Activated CD4-positive, alpha-beta T cell treated with anti-CD3 and anti-CD28 coated beads, Interleukin-2, amount 10 ng/mL, durations not matched to agents 7 days and 5 days (primary cell): Measurements from ENCODE around the gene CHRDL1. TPM values are rescaled to one million over a fixed set of nuclear protein-coding genes. Genes with fewer than 3 reads are reported as not detected.

Experiments
- CTCF ChIA-PET: fragments of 350-600 bp; sonication (Branson Sonifier 250); formaldehyde crosslinking; loops from one replicate; lab custom pipeline; 2021; ENCODE audit warnings: antibody characterized with exemption; lab: Charles Lee
- POLR2A ChIA-PET: fragments of 350-600 bp; sonication (Branson Sonifier 250); formaldehyde crosslinking; loops from one replicate; lab custom pipeline; 2021; ENCODE audit warnings: antibody characterized with exemption; lab: Charles Lee
- DNase-seq: peaks from one replicate; pipeline ENCODE4 v3.0.0-alpha.2; 2020
- H3K27ac Mint-ChIP-seq: one replicate; pipeline ENCODE4 v1.8.0; 2021; ENCODE audit warnings: mild to moderate bottlenecking, moderate library complexity, mixed read lengths
- H3K27me3 Mint-ChIP-seq: one replicate; pipeline ENCODE4 v1.8.0; 2021; ENCODE audit warnings: mixed read lengths
- H3K36me3 Mint-ChIP-seq: one replicate; pipeline ENCODE4 v1.8.0; 2021; ENCODE audit warnings: low read depth, mixed read lengths
- H3K4me1 Mint-ChIP-seq: one replicate; pipeline ENCODE4 v1.8.0; 2021; ENCODE audit warnings: mixed read lengths
- H3K4me3 Mint-ChIP-seq: one replicate; pipeline ENCODE4 v1.8.0; 2021; ENCODE audit warnings: mild to moderate bottlenecking, moderate library complexity, mixed read lengths
- H3K9me3 Mint-ChIP-seq: one replicate; pipeline ENCODE4 v1.8.0; 2021; ENCODE audit warnings: mixed read lengths
- total RNA-seq, 2 experiments: library from RNA; stranded (reverse); gene quantifications; one replicate each; pipeline ENCODE4 v1.2.3, GENCODE V29; 2021

CHRDL1 gene
- total RNA-seq, 2 experiments from 2014 or later: not detected

- ChIA-PET CTCF (no interaction called here), POLR2A (no interaction called here)
- Mint-ChIP-seq H3K9me3 (no peaks in the 10 kb centered on the region), H3K4me1 (no peaks in the 10 kb centered on the region), H3K27me3 (no peaks in the 10 kb centered on the region), H3K4me3 (no peak overlapping the region), H3K36me3 (no peaks in the 10 kb centered on the region), H3K27ac (no peak overlapping the region)
- DNase-seq: no peak
Measured at GRCh38 chrX:110733166-110733565, 62.5 kb downstream of the CHRDL1 start.

- POLR2A ChIA-PET: no interaction called here
- H3K36me3 Mint-ChIP-seq: no peaks in the 10 kb centered on the region
Measured at GRCh38 chrX:110732266-110732665, 63.4 kb downstream of the CHRDL1 start.

GRCh38 chrX:110723844-110724243 is 71.8 kb downstream of the CHRDL1 start:
- no peak for DNase-seq
- Mint-ChIP-seq H3K4me3 (no peak overlapping the region), H3K36me3 (no peaks in the 10 kb centered on the region), H3K4me1 (no peaks in the 10 kb centered on the region), H3K9me3 (no peaks in the 10 kb centered on the region), H3K27me3 (no peaks in the 10 kb centered on the region), H3K27ac (no peak overlapping the region)
- CTCF ChIA-PET: no interaction called here
- POLR2A ChIA-PET: no interaction called here

More at GRCh38 chrX:110732266-110732665, 63.4 kb downstream of the CHRDL1 start:
- Mint-ChIP-seq H3K4me3 (no peak overlapping the region), H3K27ac (no peak overlapping the region), H3K27me3 (no peaks in the 10 kb centered on the region), H3K4me1 (no peaks in the 10 kb centered on the region), H3K9me3 (no peaks in the 10 kb centered on the region)
- no peak for DNase-seq
- CTCF ChIA-PET: no interaction called here

GRCh38 chrX:110722135-110722534 is 73.5 kb downstream of the CHRDL1 start:
- H3K27me3 Mint-ChIP-seq: no peaks in the 10 kb centered on the region
- no peaks in the 10 kb centered on the region for H3K36me3 Mint-ChIP-seq
- no peak overlapping the region for H3K27ac Mint-ChIP-seq
- no peaks in the 10 kb centered on the region for H3K4me1 Mint-ChIP-seq
- no peak for DNase-seq
- CTCF ChIA-PET: interaction anchor here (0.7 kb wide), 1 partner anchor 625 kb away, joined by 4 read pairs; no protein-coding TSS in a partner anchor
- no peak overlapping the region for H3K4me3 Mint-ChIP-seq
- H3K9me3 Mint-ChIP-seq: no peaks in the 10 kb centered on the region
- POLR2A ChIA-PET: no interaction called here

- DNase-seq: no peak
- ChIA-PET POLR2A (no interaction called here), CTCF (no interaction called here)
- Mint-ChIP-seq H3K36me3 (no peaks in the 10 kb centered on the region), H3K9me3 (no peaks in the 10 kb centered on the region), H3K27me3 (no peaks in the 10 kb centered on the region), H3K4me3 (no peak overlapping the region), H3K27ac (no peak overlapping the region), H3K4me1 (no peaks in the 10 kb centered on the region)
Measured at GRCh38 chrX:110713666-110714065, 82.0 kb downstream of the CHRDL1 start.

GRCh38 chrX:110706446-110706845 is 89.2 kb downstream of the CHRDL1 start:
- H3K4me3 Mint-ChIP-seq: no peak overlapping the region
- H3K9me3 Mint-ChIP-seq: no peaks in the 10 kb centered on the region
- no peaks in the 10 kb centered on the region for H3K27me3 Mint-ChIP-seq
- no peaks in the 10 kb centered on the region for H3K4me1 Mint-ChIP-seq
- H3K27ac Mint-ChIP-seq: no peak overlapping the region
- H3K36me3 Mint-ChIP-seq: no peaks in the 10 kb centered on the region
- no peak for DNase-seq
- POLR2A ChIA-PET: no interaction called here
- CTCF ChIA-PET: interaction anchor here (1.0 kb wide), 1 partner anchor 19 kb away, joined by 3 read pairs; no protein-coding TSS in a partner anchor

- DNase-seq: no peak
- Mint-ChIP-seq H3K4me1 (no peaks in the 10 kb centered on the region), H3K36me3 (no peaks in the 10 kb centered on the region), H3K4me3 (no peak overlapping the region), H3K27me3 (no peaks in the 10 kb centered on the region), H3K9me3 (no peaks in the 10 kb centered on the region), H3K27ac (no peak overlapping the region)
- CTCF ChIA-PET: no interaction called here
- POLR2A ChIA-PET: no interaction called here
Measured at GRCh38 chrX:110703641-110704040, 92.0 kb downstream of the CHRDL1 start.

GRCh38 chrX:110699109-110699508 is 96.5 kb downstream of the CHRDL1 start:
- ChIA-PET POLR2A (no interaction called here), CTCF (interaction anchor here (0.5 kb wide), 1 partner anchor 215 kb away, joined by 3 read pairs; no protein-coding TSS in a partner anchor)
- H3K27ac Mint-ChIP-seq: no peak overlapping the region
- H3K4me1 Mint-ChIP-seq: peaks cover 2% of the 10 kb centered on the region
- no peaks in the 10 kb centered on the region for H3K27me3 Mint-ChIP-seq
- H3K36me3 Mint-ChIP-seq: no peaks in the 10 kb centered on the region
- DNase-seq: no peak
- no peaks in the 10 kb centered on the region for H3K9me3 Mint-ChIP-seq
- no peak overlapping the region for H3K4me3 Mint-ChIP-seq

GRCh38 chrX:110698696-110699095 is 96.9 kb downstream of the CHRDL1 start:
- POLR2A ChIA-PET: no interaction called here
- Mint-ChIP-seq H3K4me1 (peaks cover 2% of the 10 kb centered on the region), H3K27ac (no peak overlapping the region), H3K27me3 (no peaks in the 10 kb centered on the region), H3K36me3 (no peaks in the 10 kb centered on the region), H3K9me3 (no peaks in the 10 kb centered on the region), H3K4me3 (no peak overlapping the region)
- DNase-seq: no peak
- CTCF ChIA-PET: interaction anchor here (0.5 kb wide), 1 partner anchor 215 kb away, joined by 3 read pairs; no protein-coding TSS in a partner anchor

- no peaks in the 10 kb centered on the region for H3K27me3 Mint-ChIP-seq
- ChIA-PET POLR2A (no interaction called here), CTCF (no interaction called here)
- no peak overlapping the region for H3K27ac Mint-ChIP-seq
- peaks cover 2% of the 10 kb centered on the region for H3K4me1 Mint-ChIP-seq
- no peak overlapping the region for H3K4me3 Mint-ChIP-seq
- no peak for DNase-seq
- H3K36me3 Mint-ChIP-seq: no peaks in the 10 kb centered on the region
- no peaks in the 10 kb centered on the region for H3K9me3 Mint-ChIP-seq
Measured at GRCh38 chrX:110692866-110693265, 102.8 kb downstream of the CHRDL1 start.

GRCh38 chrX:110691446-110691845 is 104.2 kb downstream of the CHRDL1 start:
- Mint-ChIP-seq H3K36me3 (no peaks in the 10 kb centered on the region), H3K27ac (no peak overlapping the region), H3K9me3 (no peaks in the 10 kb centered on the region), H3K4me3 (no peak overlapping the region), H3K27me3 (no peaks in the 10 kb centered on the region), H3K4me1 (no peaks in the 10 kb centered on the region)
- POLR2A ChIA-PET: no interaction called here
- CTCF ChIA-PET: no interaction called here
- no peak for DNase-seq

GRCh38 chrX:110684653-110685052 is 111.0 kb downstream of the CHRDL1 start:
- DNase-seq: no peak
- no peaks in the 10 kb centered on the region for H3K27me3 Mint-ChIP-seq
- ChIA-PET POLR2A (no interaction called here), CTCF (no interaction called here)
- no peaks in the 10 kb centered on the region for H3K36me3 Mint-ChIP-seq
- H3K4me3 Mint-ChIP-seq: no peak overlapping the region
- H3K4me1 Mint-ChIP-seq: no peaks in the 10 kb centered on the region
- H3K9me3 Mint-ChIP-seq: no peaks in the 10 kb centered on the region
- H3K27ac Mint-ChIP-seq: no peak overlapping the region

- Mint-ChIP-seq H3K4me3 (no peak overlapping the region), H3K36me3 (no peaks in the 10 kb centered on the region), H3K4me1 (no peaks in the 10 kb centered on the region), H3K27ac (no peak overlapping the region), H3K27me3 (no peaks in the 10 kb centered on the region), H3K9me3 (no peaks in the 10 kb centered on the region)
- DNase-seq: no peak
- ChIA-PET POLR2A (no interaction called here), CTCF (no interaction called here)
Measured at GRCh38 chrX:110683925-110684324, 111.7 kb downstream of the CHRDL1 start.

- no peaks in the 10 kb centered on the region for H3K27me3 Mint-ChIP-seq
- no peak for DNase-seq
- H3K27ac Mint-ChIP-seq: no peak overlapping the region
- H3K4me3 Mint-ChIP-seq: no peak overlapping the region
- no peaks in the 10 kb centered on the region for H3K36me3 Mint-ChIP-seq
- ChIA-PET CTCF (no interaction called here), POLR2A (no interaction called here)
- H3K9me3 Mint-ChIP-seq: no peaks in the 10 kb centered on the region
- no peaks in the 10 kb centered on the region for H3K4me1 Mint-ChIP-seq
Measured at GRCh38 chrX:110678591-110678990, 117.0 kb downstream of the CHRDL1 start.
